ENCODE results near the gene COTL1.
"Not testable (repeated sequence)": the region's sequence is repeated elsewhere in the genome, so short reads cannot be mapped to it uniquely, and the experiment has no call there.

COTL1 gene

GRCh38 chr16:84560269-84560668 lies 57.6 kb downstream of the COTL1 start:
- intact Hi-C loops (cut with DNase I) = no loop called here
- peak in 1 of 10 donors; percentile 47 for DNase-seq

DNA sequence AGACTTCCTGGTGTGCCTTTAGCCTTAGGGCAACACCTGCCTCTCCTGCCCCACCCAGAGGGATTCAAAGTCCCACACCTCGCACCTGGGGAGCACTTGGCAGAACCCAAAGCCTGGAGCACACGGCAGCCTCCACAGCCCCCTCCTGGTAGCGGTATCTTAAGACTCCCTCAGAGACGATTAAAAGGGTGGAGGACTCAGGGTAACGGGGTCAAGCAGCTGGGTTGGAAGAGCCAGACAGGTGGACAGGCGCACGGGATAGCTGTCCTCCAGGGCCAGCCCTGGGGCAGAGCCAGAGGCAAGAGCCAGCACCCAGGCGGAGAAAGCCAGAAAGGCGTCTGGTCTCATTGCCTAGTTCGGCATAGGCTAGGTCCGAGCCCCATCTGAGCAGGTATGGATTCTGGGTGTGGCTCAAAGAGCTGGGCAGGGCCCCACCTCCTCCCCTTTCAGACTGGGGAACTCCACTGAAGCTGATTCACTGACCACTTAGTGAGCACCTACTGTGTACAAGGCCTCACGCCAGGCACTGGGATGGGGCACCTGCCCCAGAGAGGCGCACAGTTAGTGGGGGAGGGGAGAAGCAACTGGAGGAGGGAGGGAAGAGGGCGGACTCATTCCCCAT lies 58.5 kb downstream of the COTL1 start:
- no peak for DNase-seq
- intact Hi-C loops (cut with DNase I) = no loop called here

- DNase-seq; intact Hi-C loops (cut with DNase I): not testable (repeated sequence)
These were observed 59.0 kb downstream of the COTL1 start for GRCh38 chr16:84558850-84559249.

DNA sequence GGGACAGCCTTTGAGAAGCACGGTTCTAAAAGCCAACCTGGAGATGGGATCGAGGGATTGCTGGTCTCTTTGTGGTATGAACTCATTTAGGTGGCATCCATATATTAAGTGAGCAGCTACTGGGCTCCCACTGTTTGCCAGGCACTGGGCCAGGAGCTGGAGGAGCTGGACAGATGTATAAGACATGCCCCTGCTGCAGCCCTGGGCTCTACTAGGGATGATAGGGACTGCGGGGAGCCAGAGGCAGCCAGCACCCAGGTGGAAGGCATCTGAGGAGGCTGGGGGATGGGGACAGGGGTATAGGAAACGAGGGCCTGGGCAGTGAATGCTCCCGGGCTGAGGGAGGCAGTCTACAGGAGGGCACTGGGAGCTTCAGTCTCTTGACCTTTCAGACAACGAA lies 60.4 kb downstream of the COTL1 start:
- DNase-seq = peak in 1 of 10 donors; percentile 77
- intact Hi-C loops (cut with DNase I) = no loop called here

DNA sequence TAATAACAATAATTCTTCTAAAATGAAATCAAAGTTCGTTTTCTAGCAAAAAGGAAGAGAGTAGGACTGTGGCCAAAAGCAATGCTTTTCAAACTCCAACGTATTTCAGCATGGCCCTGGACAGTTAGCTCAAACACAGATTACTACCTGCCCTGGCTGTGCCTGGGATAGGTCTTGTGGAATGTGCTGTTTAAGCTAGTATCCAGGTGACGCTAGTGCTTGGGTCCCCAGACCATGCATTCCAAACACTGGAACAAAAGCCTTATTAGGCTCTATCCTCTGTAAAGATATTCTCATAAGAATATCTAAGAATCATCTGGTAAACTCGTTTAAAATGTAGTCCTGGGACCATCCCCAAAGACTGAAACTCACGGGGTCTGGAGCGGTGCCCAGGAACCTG lies 60.8 kb downstream of the COTL1 start:
- DNase-seq = no peak
- intact Hi-C loops (cut with DNase I) = no loop called here

GRCh38 chr16:84555418-84556196 lies 62.3 kb downstream of the COTL1 start:
- DNase-seq = peak in 9 of 10 donors; percentile 26 to 95 (median 71)
- intact Hi-C loops (cut with DNase I) = no loop called here

DNA sequence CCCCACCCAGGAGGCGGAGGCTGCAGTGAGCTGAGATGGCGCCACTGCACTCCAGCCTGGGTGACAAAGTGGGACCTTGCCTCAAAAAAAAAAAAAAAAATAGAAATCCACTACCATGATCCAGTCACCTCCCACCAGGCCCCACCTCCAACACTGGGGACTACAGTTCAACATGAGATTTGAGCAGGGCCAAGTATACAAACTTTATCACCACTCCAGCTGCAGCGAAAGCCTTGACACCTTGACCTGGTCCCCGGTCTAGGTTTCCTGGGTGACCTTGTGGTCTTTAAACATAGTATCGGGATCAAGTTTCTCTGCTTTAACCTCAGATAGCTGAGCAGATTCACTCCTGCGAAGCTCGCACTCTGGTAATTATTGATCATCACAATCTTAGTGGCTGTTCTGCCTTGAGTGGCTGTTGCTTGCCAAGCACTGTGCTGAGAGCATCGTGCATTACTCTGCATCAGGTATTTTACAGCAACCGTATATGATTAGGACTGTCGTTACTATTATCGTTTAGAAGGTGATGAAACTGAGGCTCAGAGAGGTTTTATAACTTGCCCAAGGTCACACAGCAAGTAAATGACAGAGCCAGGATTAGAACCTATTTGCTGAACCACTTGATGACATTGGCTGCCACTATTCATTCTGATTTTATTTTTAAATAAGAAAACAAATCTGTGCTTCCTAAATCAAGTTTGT lies 63.1 kb downstream of the COTL1 start:
- intact Hi-C loops (cut with DNase I) = no loop called here

GRCh38 chr16:84553873-84554399 lies 63.9 kb downstream of the COTL1 start:
- intact Hi-C loops (cut with DNase I) = no loop called here
- DNase-seq = no peak

More for the DNA sequence above, 63.1 kb downstream of the COTL1 start:
- DNase-seq = no peak

DNA sequence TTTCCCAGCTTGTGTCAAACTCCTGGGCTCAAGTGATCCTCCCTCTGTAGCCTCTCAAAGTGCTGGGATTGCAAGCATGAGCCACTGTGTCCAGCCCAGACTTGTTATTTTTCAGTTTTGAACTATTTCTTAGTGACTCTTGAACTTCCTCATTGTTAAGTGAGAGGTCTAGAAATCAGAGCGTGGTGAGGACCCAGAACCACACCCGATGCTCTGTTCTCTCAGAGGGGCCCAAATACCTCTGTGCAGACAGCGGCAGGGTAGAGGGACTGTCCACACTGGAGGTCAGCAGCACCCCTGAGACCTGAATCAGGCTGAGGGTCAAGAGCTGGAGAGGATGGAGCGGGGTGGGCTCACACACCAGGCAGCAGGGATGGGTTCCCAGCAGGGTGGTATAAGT lies 65.7 kb downstream of the COTL1 start:
- intact Hi-C loops (cut with DNase I) = no loop called here
- DNase-seq = no peak

DNA sequence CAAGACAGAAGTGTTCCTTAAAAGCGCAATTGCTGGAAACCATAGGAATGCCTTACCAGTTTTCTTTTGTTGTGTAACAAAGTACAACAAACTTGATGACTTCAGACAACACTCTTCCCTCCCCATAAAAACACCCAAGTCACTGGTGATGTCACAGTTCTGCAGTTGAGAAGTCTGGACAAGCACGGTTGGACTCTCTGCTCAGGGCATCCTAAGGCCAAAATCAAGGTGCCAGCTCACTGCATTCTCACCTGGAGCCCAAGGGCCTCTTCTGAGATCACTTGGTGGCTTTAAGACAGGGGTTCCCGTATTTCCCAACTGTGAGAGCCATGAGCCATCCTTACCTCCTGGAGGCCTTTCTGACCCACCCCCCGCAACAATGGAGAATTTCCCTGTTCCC lies 67.8 kb downstream of the COTL1 start:
- intact Hi-C loops (cut with DNase I) = no loop called here
- DNase-seq = peak in 1 of 10 donors; percentile 32

DNA sequence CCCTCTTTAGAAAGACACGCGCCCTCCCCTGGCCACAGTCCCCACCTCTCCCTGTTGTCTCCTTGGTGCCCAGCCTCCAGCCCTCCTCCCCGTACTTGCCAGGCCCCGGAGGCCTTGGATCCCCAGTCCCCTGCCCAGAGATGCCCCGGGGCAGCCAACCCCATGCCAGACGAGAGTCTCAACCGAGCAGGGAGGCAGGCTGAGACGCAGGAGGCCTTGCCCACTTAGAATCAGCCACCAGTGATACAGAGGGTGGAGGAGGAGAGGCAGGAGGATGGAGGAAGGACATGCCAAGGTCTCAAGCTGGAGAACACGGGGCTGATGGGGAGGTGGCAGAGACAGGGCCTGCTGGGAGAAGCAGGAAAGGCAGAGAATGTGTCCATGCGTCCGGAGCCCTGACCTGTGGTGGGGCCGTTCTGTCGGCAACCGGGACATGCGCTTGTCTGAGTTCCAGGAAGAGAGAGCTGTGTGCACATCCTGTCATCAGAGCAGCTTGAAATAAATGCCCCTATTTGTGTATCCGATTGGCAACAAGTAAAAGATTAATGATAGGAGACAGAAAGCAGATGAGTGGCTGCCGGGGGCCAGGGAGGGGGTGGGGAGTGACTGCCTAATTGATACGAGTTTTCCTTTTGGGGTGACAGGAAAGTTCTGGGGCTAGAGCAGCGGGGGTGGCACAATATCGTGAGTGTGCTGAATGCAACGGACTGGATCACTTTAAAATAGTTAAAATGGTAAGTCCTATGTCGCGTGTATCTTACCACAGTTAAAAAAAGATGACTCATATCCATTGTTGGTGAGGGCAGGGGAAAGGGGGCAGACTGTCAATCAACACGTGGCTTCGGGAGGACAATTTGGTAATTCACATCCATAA lies 68.7 kb downstream of the COTL1 start:
- intact Hi-C loops (cut with DNase I) = no loop called here
- peak in 3 of 10 donors; percentile 16 to 81 (median 71) for DNase-seq

GRCh38 chr16:84548508-84548907 lies 69.4 kb downstream of the COTL1 start:
- intact Hi-C loops (cut with DNase I) = no loop called here
- DNase-seq = peak in 2 of 10 donors; percentile 65 to 72

GRCh38 chr16:84547546-84548061 lies 70.3 kb downstream of the COTL1 start:
- peak in 2 of 10 donors; percentile 24 to 54 for DNase-seq
- intact Hi-C loops (cut with DNase I) = no loop called here

GRCh38 chr16:84546669-84547545 lies 71.0 kb downstream of the COTL1 start:
- intact Hi-C loops (cut with DNase I) = no loop called here
- DNase-seq = peak in 1 of 10 donors; percentile 67

- DNase-seq = peak in 2 of 10 donors; percentile 55 to 66
- intact Hi-C loops (cut with DNase I) = no loop called here
These were observed 72.7 kb downstream of the COTL1 start for GRCh38 chr16:84545114-84545737.

- intact Hi-C loops (cut with DNase I) = no loop called here
- peak in 8 of 10 donors; percentile 35 to 95 (median 63) for DNase-seq
These were observed 73.7 kb downstream of the COTL1 start for GRCh38 chr16:84544031-84544773.

DNA sequence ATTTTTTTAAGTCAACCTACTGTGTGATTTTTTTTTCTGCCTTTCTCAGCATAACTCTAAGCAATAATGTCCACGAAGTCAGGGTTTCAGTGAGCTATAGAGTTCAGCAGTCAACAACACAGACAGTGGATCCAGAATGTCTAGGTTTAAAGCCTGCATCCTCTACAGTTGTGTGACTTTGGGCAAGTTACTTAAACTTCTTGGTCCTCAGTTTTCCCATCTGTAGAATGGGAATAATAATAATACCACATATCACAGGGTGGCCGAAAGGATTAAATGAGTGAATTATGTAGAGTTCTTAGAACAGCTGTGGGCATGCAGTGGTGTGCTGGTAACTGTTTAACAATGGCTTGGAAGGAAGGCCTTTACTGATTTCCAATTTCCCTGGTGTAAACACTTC lies 74.6 kb downstream of the COTL1 start:
- intact Hi-C loops (cut with DNase I) = no loop called here
- DNase-seq = no peak

Data from posterior cingulate gyrus (tissue), 11 donors.